Subcutaneous adipose tissue (tissue), 4 donors: ENCODE results near the gene CD28. TPM values are rescaled to one million over a fixed set of nuclear protein-coding genes. Genes with fewer than 3 reads are reported as not detected.

Experiments
- CTCF ChIP-seq: fragments of 450-650 bp; IDR thresholded peaks from one replicate; pipeline ENCODE4 v1.5.1; 2016; ENCODE audit warnings: low read depth, mild to moderate bottlenecking, control low read depth, antibody characterized with exemption, moderate library complexity
- total RNA-seq, 4 donors: library from RNA; depleted of rRNA; stranded (reverse); fragments of >200 nt; gene quantifications; one replicate each; pipeline ENCODE4 v1.1.0, GENCODE V29; 2016

The CD28 gene
- total RNA-seq, 4 donors from 2014 or later = 3.6 to 30.4 (median 6.1) TPM

- no peak for TF ChIP-seq CTCF
Observed at GRCh38 chr2:203693242-203693879, 13.1 kb upstream of the CD28 start.

- TF ChIP-seq CTCF = no peak
Observed at GRCh38 chr2:203694191-203694590, 12.2 kb upstream of the CD28 start.

- no peak for TF ChIP-seq CTCF
Observed at GRCh38 chr2:203697190-203697589, 9.2 kb upstream of the CD28 start.

- TF ChIP-seq CTCF = no peak
Observed at GRCh38 chr2:203704430-203704829, 2.0 kb upstream of the CD28 start.

- TF ChIP-seq CTCF = no peak
Observed at GRCh38 chr2:203705178-203705577, 1.3 kb upstream of the CD28 start.

GRCh38 chr2:203707530-203707929 lies 1.1 kb downstream of the CD28 start:
- TF ChIP-seq CTCF = no peak

- TF ChIP-seq CTCF = no peak
Observed at GRCh38 chr2:203708846-203709396, 2.5 kb downstream of the CD28 start.
